SH-SY5Y (cell line): ENCODE data around the gene PLCH1.

Experiments
- GATA2 ChIP-seq: IDR thresholded peaks from 2 replicates; pipeline ENCODE4 v1.6.1; 2011; ENCODE audit warnings: mild to moderate bottlenecking, low read depth, low read length
- GATA3 ChIP-seq: IDR thresholded peaks from 2 replicates; pipeline ENCODE4 v1.6.1; 2011; ENCODE audit warnings: low read depth, mild to moderate bottlenecking, low read length, moderate library complexity

DNA sequence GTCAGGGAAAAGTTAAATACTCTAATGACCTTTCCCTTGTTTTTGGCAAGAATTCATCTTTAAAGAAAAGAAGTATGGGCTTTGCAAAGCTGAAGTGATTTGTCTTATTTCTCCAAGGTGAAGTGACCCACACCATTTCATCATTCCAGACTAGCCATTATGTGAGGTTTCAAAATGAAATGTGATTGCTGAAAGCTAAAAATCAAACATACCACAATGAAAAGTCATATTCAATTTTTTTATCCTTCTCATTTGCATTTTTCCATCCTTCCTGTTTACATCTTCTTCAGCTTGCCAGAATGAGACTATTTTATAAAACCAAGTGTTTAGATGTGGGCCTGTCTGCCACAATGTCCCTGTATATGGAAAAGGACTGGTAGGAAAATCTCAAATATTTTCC, 309.1 kb downstream of the PLCH1 start:
- TF ChIP-seq GATA2 (no peak), GATA3 (no peak)
